ENCODE results near the gene RMRP.

DNA sequence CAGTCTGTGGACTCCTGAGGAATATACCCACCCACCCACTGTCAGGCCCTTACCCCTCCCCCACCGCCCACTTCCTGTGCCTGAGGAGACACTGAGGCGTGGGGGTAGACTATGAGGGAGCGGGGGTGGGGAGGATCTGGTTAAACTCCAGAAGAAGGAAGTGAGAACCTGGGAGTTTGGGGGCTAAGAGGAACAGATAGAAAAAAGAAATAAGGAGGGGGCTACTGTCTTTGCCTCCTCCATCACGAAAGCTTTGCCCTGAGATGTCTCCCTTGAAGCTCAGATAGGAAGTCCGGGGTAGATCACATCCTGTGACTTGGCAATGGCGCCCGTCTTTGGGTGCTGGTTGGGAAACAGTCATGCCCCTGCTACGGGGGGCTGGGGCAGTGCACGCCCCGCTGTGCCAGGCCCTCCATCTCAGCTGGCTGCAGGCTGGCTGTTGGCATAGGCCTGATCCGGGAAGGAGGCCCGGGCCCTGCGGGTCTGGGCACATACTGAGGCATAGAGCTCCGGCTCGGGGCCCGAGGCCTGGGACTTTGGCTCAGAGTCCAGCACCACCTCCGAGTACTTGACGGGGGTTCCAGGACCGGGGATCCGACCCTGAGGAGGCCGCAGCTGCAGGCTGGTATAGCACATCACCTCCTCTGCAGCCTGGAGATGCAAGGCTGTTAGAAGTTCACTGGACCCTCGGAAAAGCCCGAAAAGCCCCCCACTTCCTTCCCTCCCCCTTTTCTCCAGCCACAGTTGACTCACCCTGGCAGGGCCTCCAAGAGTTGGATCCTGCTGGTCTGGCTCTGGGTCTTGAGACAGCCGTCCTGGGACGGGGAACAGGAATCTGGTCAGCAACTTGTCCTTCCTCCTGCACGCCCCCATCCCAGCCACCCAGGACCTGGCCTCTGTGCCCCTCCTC lies 8.1 kb downstream of the RMRP start:
- TF ChIP-seq, protein P1, sequence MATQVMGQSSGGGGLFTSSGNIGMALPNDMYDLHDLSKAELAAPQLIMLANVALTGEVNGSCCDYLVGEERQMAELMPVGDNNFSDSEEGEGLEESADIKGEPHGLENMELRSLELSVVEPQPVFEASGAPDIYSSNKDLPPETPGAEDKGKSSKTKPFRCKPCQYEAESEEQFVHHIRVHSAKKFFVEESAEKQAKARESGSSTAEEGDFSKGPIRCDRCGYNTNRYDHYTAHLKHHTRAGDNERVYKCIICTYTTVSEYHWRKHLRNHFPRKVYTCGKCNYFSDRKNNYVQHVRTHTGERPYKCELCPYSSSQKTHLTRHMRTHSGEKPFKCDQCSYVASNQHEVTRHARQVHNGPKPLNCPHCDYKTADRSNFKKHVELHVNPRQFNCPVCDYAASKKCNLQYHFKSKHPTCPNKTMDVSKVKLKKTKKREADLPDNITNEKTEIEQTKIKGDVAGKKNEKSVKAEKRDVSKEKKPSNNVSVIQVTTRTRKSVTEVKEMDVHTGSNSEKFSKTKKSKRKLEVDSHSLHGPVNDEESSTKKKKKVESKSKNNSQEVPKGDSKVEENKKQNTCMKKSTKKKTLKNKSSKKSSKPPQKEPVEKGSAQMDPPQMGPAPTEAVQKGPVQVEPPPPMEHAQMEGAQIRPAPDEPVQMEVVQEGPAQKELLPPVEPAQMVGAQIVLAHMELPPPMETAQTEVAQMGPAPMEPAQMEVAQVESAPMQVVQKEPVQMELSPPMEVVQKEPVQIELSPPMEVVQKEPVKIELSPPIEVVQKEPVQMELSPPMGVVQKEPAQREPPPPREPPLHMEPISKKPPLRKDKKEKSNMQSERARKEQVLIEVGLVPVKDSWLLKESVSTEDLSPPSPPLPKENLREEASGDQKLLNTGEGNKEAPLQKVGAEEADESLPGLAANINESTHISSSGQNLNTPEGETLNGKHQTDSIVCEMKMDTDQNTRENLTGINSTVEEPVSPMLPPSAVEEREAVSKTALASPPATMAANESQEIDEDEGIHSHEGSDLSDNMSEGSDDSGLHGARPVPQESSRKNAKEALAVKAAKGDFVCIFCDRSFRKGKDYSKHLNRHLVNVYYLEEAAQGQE (IDR thresholded peaks at IDR 0.05; ENCODE audit: insufficient read depth in 1 of 2, low read depth in 2 of 2, low read length in 2 of 2): no peak
- TF ChIP-seq SIN3A (IDR thresholded peaks at IDR 0.05; ENCODE audit: borderline replicate concordance, insufficient read depth, low read length) (no peak), POLR2AphosphoS5 (IDR thresholded peaks at IDR 0.05; ENCODE audit: low read depth, low read length) (no peak), TAF1 (IDR thresholded peaks at IDR 0.05; ENCODE audit: borderline replicate concordance, insufficient read depth, low read length) (no peak), FOXP2 (optimal IDR thresholded peaks at IDR 0.05; ENCODE audit: borderline replicate concordance, extremely low read depth, extremely low read length, insufficient read depth) (no peak)

Data from PFSK-1 (cell line).